NB4 (cell line): ENCODE data around the gene CCDC158.

Experiments
- CTCF ChIP-seq: IDR thresholded peaks from one replicate; pipeline ENCODE4 v1.5.1; 2012; ENCODE audit warnings: low read depth, low read length
- POLR2A ChIP-seq: IDR thresholded peaks from 2 replicates; pipeline ENCODE4 v1.6.1; 2011; ENCODE audit warnings: mild to moderate bottlenecking; ENCODE audit not compliant: insufficient read length; ENCODE audit errors: extremely low read depth

- TF ChIP-seq POLR2A (no peak), CTCF (no peak)
Observed at GRCh38 chr4:76429636-76430035, 8.7 kb upstream of the CCDC158 start.
